Left cardiac atrium (tissue), 4 donors: Measurements from ENCODE around the gene PPP1R11. TPM values are rescaled to one million over a fixed set of nuclear protein-coding genes. Genes with fewer than 3 reads are reported as not detected.

Experiments used
- ATAC-seq, 2 donors: fragments of 200-7000 bp; cut with Tn5 transposase; one replicate each; pipeline ENCODE4 v1.9.1; 2020; ENCODE audit warnings: mild to moderate bottlenecking in 2 of 2, moderate library complexity in 2 of 2
- DNase-seq: peaks from one replicate; pipeline ENCODE4 v3.0.0-alpha.2; 2020
- intact Hi-C, 2 donors: fragments of 100-400 bp; cut with DNase I; formaldehyde crosslinking; loops; one replicate each; pipeline versions ENCODE4 v1.14.1 to v1.15.1; 2022 to 2023
- total RNA-seq, 2 donors: library from RNA; stranded (reverse); fragmentation: NEBNext Ultra II Directional; extraction: Animal tissue kit (Norgen Biotek cat#: 25700); gene quantifications; one replicate each; pipeline ENCODE4 v1.2.1, GENCODE V29; 2021
- donor health status: DM: no; HTN: yes; CAD: no.
- donor health status: DM: no; HTN: yes; CAD: no; lungs with severe emphysema.
- donor health status: DM: yes; HTN: yes; CAD: no.
- donor health status: Dilated cardiomyopathy.

PPP1R11 gene
- total RNA-seq, 2 donors from 2014 or later: 43.7 to 48.1 TPM

- ATAC-seq (peak; percentile 21 to 27), DNase-seq (peak; percentile 34)
- intact Hi-C loops: no loop called here
These were observed 6.3 kb upstream of the PPP1R11 start for GRCh38 chr6:30060606-30061091.

- DNase-seq (peak; percentile 95), ATAC-seq (peak; percentile 98)
- intact Hi-C loops: no loop called here
These were observed 5.7 kb upstream of the PPP1R11 start, which contains the start of gene POLR1H for GRCh38 chr6:30061092-30061857. TSS of gene POLR1H (plus strand) at chr6:30061265. CDS start at chr6:30061525, 260 bp downstream.

- no peak for ATAC-seq
These were observed 5.0 kb upstream of the PPP1R11 start for GRCh38 chr6:30061858-30062458.

GRCh38 chr6:30062471-30063178, 4.4 kb upstream of the PPP1R11 start:
- no peak for ATAC-seq
- intact Hi-C loops: no loop called here
- DNase-seq: no peak

More at GRCh38 chr6:30061858-30062458, 5.0 kb upstream of the PPP1R11 start:
- intact Hi-C loops: no loop called here
- no peak for DNase-seq

GRCh38 chr6:30063315-30063714, 3.7 kb upstream of the PPP1R11 start:
- DNase-seq (no peak), ATAC-seq (no peak)
- intact Hi-C loops: no loop called here

GRCh38 chr6:30066082-30066481, 916 bp upstream of the PPP1R11 start:
- ATAC-seq (no peak), DNase-seq (no peak)
- intact Hi-C loops: no loop called here

- no peak for ATAC-seq
- DNase-seq: peak; percentile 86
- intact Hi-C loops: no loop called here
These were observed 602 bp downstream of the PPP1R11 start for GRCh38 chr6:30067460-30068139.

GRCh38 chr6:30071081-30071818, 4.3 kb downstream of the PPP1R11 start:
- ATAC-seq: no peak
- peak; percentile 44 for DNase-seq
- intact Hi-C loops: no loop called here

GRCh38 chr6:30071858-30072257, 4.9 kb downstream of the PPP1R11 start:
- no peak for ATAC-seq
- DNase-seq: no peak
- intact Hi-C loops: no loop called here

- intact Hi-C loops: no loop called here
- DNase-seq: no peak
These were observed 6.7 kb downstream of the PPP1R11 start for GRCh38 chr6:30073489-30074235.

GRCh38 chr6:30074331-30075093, 7.5 kb downstream of the PPP1R11 start:
- peak in 1 of 2 donors; percentile 17 for ATAC-seq
- intact Hi-C loops: no loop called here
- no peak for DNase-seq

More at GRCh38 chr6:30073489-30074235, 6.7 kb downstream of the PPP1R11 start:
- no peak for ATAC-seq

- ATAC-seq: peak in 1 of 2 donors; percentile 11
- DNase-seq: no peak
- intact Hi-C loops: no loop called here
These were observed 8.2 kb downstream of the PPP1R11 start, which contains the start of gene RNF39 for GRCh38 chr6:30075094-30075789. TSS of gene RNF39 (minus strand) at chr6:30075769. CDS start at chr6:30075585, 184 bp downstream.

GRCh38 chr6:30075790-30076732, 9.1 kb downstream of the PPP1R11 start:
- DNase-seq: no peak
- intact Hi-C loops: no loop called here
- ATAC-seq: peak; percentile 31 to 58

GRCh38 chr6:30077218-30077617, 10.2 kb downstream of the PPP1R11 start:
- no peak for DNase-seq
- intact Hi-C loops: no loop called here
- no peak for ATAC-seq

- intact Hi-C loops: no loop called here
- ATAC-seq (no peak), DNase-seq (no peak)
These were observed 20.9 kb downstream of the PPP1R11 start for GRCh38 chr6:30087876-30088275.
